GM19351 (cell line): Measurements from ENCODE around the gene GANAB.

Experiments used
- ATAC-seq: cut with Tn5 transposase; IDR thresholded peaks from one replicate; pipeline ENCODE4 v1.9.1; 2021; ENCODE audit warnings: mild to moderate bottlenecking, moderate library complexity; ENCODE audit not compliant: unreplicated experiment

The GANAB gene

GRCh38 chr11:62577046-62577714 is 69.2 kb downstream of the GANAB start:
- ATAC-seq, result no peak

- no peak for ATAC-seq
These were observed 70.6 kb downstream of the GANAB start for GRCh38 chr11:62575837-62576236.

GRCh38 chr11:62575156-62575555 is 71.3 kb downstream of the GANAB start:
- ATAC-seq, result no peak
